Measurements from ENCODE around the gene CD276.

The CD276 gene

GRCh38 chr15:73747847-73748590 is 63.8 kb downstream of the CD276 start:
- no peak for DNase-seq (ENCODE audit: low spot score)

GRCh38 chr15:73748730-73749129 is 64.5 kb downstream of the CD276 start:
- DNase-seq (ENCODE audit: low spot score): no peak

DNA sequence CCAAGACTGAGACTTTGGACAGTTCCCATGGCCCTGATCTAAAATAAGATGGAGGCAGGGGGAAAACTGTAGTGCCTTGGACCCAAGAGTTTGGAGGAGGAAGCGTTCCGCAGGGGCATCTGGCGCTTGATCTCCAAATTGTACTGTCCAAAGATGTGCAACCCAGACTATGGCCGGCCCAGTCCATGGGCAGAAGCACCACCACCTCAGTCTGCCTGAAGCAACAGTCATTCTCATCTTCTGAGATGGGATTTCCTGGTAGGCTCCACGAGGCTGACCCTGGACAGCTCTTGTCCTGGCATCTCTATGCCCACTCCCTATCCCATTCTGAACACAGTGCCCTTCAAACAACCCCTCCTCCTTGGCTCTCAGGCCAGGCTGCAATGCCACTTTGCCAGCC is 65.3 kb downstream of the CD276 start:
- DNase-seq (ENCODE audit: low spot score): no peak

- DNase-seq (ENCODE audit: low spot score): no peak
These were observed 65.8 kb downstream of the CD276 start for GRCh38 chr15:73749971-73750370.

- no peak for DNase-seq (ENCODE audit: low spot score)
These were observed 66.3 kb downstream of the CD276 start for GRCh38 chr15:73750438-73750837.

DNA sequence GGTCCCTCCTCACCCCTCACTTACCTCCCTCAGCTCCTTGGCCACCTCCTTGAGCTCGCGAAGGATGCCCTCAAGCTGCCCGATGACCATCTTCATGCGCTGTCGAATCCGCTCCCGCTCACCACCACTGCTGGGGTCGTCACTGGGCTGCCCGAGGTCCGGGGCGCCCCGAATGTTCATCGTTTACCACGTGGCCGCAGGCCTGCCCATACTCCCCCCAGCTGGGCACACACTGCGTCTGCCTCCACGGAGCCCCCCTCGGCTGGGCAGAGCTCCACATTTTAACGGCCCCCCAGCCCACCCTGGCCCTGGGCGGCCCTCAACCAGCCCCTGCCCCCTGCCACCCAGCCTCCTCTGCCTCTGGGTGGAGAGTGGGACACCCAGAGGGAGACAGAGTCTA is 66.8 kb downstream of the CD276 start:
- no peak for DNase-seq (ENCODE audit: low spot score)

DNA sequence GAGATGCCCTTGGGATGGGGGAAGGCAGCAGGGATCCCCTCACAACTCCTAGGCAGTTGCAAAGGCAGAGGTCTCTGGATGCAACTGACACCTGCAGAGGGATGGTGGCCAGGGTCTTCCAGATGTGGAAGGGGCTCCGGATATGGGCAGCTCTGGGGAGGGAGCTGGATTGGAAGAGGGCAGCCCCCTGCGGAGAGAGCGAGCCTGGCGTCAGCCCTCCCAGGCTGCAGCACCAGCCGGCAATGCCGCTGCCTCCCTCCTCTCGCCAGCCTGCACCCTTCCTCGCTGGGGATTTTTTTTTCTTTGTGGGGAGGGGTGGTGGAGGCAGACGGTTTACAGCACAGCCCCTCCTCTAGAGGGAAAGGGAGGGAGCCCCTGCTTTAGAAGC is 67.3 kb downstream of the CD276 start:
- DNase-seq (ENCODE audit: low spot score): no peak

- no peak for DNase-seq (ENCODE audit: low spot score)
These were observed 68.0 kb downstream of the CD276 start for GRCh38 chr15:73751899-73752805.

- DNase-seq (ENCODE audit: low spot score): no peak
These were observed 68.6 kb downstream of the CD276 start for GRCh38 chr15:73752806-73753193.

DNA sequence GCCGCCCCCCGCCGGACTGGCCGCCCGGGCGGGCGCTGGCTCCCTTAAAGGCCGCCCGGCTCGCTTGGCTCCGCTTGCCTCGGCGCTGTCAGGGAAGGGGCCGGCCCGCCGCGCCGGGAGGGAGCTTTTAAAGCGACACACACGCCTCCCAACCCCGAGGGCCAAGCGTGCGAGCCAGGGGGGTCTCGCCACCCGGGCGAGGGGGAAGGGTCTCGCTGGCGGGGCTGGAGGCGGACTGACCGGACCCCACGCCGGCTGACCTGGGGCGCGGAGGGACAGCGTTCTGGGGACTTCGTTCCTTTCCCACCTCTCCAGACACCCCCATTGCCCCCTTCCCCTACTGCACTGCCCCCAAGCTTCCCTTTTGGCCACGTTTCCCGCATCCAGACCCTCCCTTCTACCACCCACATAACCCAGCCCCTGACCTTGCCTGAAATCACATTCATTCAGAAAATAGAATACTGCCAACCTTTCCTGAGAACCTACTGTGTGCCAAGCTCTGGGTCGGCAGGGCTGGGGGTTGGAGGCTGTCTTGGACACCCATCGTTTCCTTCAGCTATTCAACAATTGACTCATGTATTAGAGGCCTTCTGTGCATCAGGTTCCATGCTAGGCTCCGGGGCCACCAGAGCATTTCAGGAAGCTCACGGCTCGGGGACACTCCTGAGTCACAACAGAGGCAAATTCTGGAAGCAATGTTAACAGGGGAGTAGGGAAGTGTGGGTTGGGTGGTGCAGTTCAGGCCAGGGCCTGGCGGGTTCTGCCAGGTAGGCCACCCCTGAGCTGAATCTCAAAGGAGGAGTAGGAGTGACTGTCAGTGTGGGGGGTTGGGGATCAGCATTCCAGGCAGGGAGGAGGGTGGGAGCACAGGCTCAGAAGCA is 69.3 kb downstream of the CD276 start, which contains the start of gene INSYN1:
INSYN1 (minus strand) TSS at position 102 of the 881 bp plus-strand sequence. CDS start 2,221 bp downstream, outside the sequence.
- DNase-seq (ENCODE audit: low spot score): no peak

GRCh38 chr15:73754461-73754860 is 70.3 kb downstream of the CD276 start:
- DNase-seq (ENCODE audit: low spot score): no peak

DNA sequence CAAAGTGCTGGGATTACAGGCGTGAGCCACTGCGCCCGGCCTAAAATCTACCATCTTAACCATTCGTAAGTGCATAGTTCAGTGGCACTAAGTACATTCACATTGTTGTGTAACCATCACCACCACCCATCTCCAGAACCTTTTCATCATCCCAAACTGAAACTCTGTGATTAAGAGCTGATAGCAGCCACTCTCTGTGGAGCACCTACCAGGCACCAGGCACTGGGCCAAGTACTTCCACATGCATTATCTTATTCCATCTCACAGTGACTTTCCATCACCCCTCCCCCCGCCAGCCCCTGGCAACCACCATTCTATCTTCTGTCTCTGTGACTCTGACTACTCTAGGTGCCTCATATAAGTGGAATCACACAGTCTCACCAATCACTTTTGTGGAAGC is 71.3 kb downstream of the CD276 start:
- no peak for DNase-seq (ENCODE audit: low spot score)

- DNase-seq (ENCODE audit: low spot score): no peak
These were observed 71.8 kb downstream of the CD276 start for GRCh38 chr15:73755946-73756345.

DNA sequence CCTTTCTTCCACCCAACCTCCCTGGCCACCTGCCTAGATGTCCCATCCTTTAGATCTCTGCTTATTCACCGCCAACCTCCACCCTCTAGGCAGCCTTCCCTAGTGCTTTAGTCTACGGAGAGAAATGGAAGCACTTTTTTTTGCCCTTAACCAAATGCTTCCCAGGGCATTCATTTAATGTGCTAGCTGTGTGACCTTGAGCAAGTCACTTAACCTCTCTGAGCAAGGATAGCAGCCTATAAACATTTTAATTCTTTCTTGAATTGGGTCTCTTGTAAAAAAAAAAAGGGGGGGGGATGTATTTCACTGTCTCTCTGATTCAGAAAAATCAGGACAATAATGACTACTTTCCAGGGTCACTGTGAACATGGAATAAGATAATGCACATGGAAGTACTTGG is 72.2 kb downstream of the CD276 start:
- DNase-seq (ENCODE audit: low spot score): no peak

DNA sequence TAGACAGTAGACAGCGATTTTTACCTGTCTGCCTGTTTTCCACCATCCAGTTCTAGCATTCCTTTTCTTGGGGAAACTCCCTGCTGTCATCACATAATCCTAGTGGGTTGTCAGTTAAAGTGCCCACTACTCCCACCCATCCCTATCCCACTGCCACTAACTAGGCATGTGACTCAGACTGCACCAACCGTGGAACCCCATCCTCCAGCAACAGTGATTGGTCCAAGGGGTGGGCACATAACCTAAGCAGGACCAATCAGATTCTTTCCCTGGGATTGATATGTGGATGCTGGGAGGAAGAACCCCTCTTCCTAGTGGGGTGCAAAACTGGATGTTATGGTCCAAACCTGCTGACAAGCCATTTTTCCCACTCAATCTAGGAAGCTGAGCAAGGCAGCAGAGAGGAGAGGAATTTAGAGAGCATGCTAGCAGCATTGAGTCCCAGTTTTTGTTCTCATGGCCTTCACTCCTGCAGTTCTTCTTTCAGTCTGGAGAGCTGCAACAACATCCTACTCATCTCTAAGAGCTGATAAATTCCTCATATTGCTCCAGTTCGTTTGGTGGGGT is 72.8 kb downstream of the CD276 start:
- DNase-seq (ENCODE audit: low spot score): no peak

- DNase-seq (ENCODE audit: low spot score): no peak
These were observed 73.4 kb downstream of the CD276 start for GRCh38 chr15:73757571-73757970.

DNA sequence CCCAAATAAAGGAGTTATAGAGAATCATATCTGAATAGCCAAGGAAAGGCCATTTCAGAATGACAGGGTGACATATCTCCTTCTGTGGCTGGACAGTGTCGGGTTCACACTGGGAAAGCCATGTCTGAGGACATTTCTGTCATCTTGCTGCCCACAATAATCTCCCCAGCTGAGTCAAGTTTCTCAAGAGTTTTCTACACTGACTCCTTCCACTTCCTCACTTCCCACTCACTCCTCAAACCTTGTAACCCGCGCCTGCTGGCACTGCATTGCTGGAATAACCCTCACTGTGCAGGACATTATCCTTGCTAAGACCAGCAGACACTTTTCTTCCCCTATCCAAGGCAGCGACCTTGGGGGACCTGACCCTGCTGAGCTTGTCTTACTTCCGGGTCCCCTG is 74.3 kb downstream of the CD276 start:
- DNase-seq (ENCODE audit: low spot score): no peak

DNA sequence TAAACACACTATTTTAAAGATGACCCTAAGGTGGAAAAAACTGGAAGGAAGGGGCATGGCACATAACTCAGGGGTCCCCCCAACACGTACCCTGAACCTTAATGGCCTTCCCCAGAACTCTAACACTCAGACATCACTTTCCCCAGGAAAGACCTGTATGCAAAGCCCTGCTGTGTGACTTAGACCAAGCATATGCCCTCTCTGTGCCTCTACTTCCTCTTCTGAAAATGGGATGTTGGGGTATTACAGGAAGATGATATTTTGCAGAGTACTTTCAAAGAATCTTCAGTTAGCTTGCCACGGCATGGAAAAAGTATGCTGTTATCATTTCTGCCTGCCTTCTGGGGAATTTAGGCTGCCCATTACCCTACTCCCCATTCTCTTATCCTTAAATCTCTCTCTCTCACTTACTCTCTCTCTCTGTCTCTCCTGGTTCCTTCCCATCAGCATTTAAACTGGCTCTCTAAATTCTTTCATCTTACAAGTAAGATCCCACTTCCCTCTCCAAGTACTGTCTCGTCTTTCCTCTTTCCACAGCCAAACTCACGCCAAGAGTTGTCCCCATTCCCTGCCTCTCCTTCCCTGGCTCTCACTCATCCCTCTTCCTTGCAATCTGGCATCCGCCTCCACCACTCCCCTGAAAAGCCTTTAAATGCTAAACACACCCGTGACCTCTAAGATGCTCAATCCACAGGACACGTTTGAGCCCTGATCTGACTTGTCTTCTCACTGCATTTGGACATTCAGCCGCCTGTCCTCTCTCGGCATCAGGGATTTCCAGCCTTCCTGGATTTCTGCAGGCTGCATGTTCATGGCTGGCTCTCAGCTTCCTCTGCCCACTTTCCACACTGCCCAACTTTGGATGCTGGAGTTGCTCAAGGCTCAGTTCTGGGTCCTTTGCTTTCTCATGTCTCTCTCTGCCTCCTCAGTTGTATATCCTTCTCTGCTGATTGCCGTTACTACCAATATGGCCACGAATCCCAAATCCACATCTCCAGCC is 76.4 kb downstream of the CD276 start:
- no peak for DNase-seq (ENCODE audit: low spot score)

GRCh38 chr15:73763931-73764330 is 79.7 kb downstream of the CD276 start:
- DNase-seq (ENCODE audit: low spot score): no peak
